ENCODE data around the gene SLC4A3. TPM values are rescaled to one million over a fixed set of nuclear protein-coding genes. Genes with fewer than 3 reads are reported as not detected.

SLC4A3 gene
- total RNA-seq, 4 donors from 2014 or later = 5.2 to 15.8 (median 8.6) TPM

DNA sequence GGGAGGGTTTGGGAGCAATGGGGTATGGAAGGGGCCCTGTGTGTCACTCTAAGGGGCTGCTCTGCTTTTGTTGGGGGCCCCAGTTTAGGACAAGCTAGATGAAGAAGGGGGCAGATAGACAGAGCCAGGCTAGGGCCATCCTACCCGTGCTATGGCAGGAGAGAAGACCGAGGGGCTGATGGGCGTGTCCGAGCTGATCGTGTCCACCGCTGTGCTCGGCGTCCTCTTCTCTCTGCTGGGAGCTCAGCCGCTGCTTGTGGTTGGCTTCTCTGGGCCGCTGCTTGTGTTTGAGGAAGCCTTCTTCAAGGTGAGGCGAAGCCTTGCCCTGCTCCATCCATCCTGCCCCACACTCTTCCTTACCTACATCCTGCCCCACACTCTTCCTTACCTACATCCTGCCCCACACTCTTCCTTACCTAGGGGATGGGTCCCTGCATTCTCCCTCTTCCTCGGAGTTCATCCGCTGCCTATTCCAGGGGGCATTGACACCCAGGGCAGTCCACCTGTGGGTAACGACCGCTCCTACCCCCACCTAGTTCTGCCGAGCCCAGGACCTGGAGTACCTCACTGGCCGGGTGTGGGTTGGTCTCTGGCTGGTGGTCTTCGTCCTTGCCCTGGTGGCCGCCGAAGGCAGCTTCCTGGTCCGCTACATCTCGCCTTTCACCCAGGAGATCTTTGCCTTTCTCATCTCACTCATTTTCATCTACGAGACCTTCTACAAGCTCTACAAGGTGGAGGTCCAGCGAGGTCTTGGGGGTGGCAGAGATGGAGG, 8.9 kb downstream of the SLC4A3 start:
- DNase-seq (ENCODE audit: low spot score) (no peak), ATAC-seq (ENCODE audit: low FRiP score) (no peak)
- no peak for TF ChIP-seq CTCF (IDR thresholded peaks at IDR 0.05)

DNA sequence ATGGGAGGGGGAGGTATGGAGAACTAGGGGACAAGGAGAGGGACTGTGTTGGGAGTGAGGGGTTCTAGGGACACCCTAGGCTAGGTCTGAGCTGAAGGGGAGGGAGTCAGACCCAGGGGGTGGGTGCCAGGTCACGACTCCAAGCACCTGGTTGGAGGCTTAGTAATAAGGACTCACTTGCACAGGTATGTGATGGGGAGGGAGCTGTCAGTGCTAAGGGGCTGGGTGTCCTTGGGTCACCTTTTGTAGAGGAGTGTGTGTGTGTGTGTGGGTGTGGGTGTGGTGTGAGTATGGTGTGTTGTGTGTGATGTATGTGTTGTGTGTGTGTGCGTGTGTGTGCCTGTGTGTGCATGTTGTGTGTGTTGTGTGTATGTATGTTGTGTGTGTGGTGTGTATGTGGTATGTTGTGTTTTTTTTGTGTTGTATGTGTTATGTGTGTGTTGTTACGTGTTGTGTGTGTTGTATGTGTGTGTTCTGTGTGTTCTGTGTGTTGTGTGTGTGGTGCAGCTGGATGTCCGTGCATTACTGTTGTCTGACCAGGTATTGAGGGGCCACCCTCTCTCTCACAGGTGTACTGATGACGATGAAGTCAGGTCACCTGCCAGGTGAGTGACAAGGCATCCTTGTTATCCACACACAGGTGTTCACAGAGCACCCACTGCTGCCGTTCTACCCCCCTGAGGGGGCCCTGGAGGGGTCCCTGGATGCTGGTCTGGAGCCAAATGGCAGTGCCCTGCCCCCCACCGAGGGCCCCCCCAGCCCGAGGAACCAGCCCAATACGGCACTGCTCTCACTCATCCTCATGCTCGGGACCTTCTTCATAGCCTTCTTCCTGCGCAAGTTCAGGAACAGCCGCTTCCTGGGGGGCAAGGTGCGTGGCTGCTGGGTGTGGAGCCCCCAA, 9.8 kb downstream of the SLC4A3 start:
- no peak for TF ChIP-seq CTCF (IDR thresholded peaks at IDR 0.05)
- no peak for DNase-seq (ENCODE audit: low spot score)
- ATAC-seq (ENCODE audit: low FRiP score) = no peak

- no peak for TF ChIP-seq CTCF (IDR thresholded peaks at IDR 0.05)
- ATAC-seq (ENCODE audit: low FRiP score) = no peak
- DNase-seq (ENCODE audit: low spot score) = no peak
Observed at GRCh38 chr2:219637842-219638185, 10.4 kb downstream of the SLC4A3 start.

DNA sequence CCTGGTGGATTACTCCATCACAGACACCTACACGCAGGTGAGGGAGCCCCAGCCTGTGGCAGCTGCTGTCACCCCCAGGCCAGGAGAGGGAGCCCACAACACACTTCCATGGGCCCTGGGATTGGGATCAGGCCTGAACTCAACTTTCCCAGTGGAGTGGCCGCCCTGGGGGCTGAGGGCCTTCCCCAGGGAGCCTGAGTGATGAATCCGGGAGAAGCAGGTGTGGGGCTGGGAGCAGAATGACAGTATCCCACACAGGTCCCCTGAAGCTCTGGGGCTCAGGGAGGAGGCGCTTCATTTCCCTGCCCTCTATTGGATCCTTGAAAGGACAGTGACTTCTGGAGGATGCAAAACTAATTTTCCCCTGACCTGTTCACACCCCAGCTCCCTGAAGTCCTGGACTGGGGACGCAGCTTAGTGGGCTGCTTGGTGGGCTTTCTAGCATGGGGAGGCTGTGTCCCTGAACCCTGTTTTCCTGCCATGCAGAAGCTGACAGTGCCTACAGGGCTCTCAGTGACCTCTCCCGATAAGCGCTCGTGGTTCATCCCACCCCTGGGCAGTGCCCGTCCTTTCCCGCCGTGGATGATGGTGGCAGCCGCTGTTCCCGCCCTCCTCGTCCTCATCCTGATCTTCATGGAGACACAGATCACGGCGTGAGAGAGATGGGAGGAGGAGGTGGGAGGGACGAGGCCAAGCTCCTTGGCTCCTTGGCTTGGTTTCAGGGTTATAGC, 11.0 kb downstream of the SLC4A3 start:
- no peak for TF ChIP-seq CTCF (IDR thresholded peaks at IDR 0.05)
- ATAC-seq (ENCODE audit: low FRiP score) = no peak
- DNase-seq (ENCODE audit: low spot score) = no peak

GRCh38 chr2:219638948-219639755, 11.7 kb downstream of the SLC4A3 start:
- DNase-seq (ENCODE audit: low spot score) (no peak), ATAC-seq (ENCODE audit: low FRiP score) (no peak)

More at GRCh38 chr2:219638948-219639755, 11.7 kb downstream of the SLC4A3 start:
- TF ChIP-seq CTCF (IDR thresholded peaks at IDR 0.05) = no peak
